ENCODE measurements around the gene VAPB.

Gene VAPB

GRCh38 chr20:58482416-58482815, 93.4 kb downstream of the VAPB start:
- no peak for DNase-seq (ENCODE audit: low read depth)

DNA sequence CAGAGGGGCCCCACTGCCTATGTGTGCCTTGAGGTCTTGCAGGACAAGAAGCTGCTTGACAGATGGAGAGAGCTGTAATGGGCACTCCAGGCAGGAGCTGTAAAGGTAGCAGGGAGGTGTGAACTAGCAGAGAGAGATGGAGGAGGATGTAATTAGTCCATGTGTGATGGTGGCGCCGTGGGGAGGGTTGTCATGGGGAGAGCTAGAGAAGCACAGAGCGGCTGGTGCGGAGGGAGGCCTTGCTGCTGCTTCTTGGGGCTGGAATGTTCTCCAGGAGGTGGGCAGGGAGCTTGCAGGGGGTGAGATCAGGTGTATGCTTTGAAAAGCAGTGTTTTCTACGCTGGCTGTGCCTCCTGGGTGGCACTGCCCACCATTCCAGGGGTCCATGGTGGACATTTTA, 94.0 kb downstream of the VAPB start:
- DNase-seq (ENCODE audit: low read depth) = no peak

DNA sequence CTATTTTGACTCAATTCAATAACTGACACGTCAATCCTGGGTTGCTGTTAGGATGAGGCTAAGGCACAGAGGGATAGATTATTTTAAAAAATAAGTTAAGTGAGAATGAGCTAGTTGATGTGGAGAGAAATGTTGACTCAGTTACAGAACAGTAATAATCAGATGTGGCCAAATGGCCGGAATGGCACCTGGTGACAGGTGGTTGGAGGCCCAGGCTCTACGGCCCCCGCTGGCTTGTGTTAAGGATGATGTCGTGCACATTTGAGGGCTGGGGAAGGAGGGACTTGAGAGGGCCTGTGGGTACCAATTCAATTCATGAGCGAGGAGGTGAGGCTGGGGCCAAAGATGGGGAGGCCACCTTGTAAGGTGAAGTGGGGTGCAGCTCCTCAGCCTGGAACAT, 94.4 kb downstream of the VAPB start:
- no peak for DNase-seq (ENCODE audit: low read depth)

DNA sequence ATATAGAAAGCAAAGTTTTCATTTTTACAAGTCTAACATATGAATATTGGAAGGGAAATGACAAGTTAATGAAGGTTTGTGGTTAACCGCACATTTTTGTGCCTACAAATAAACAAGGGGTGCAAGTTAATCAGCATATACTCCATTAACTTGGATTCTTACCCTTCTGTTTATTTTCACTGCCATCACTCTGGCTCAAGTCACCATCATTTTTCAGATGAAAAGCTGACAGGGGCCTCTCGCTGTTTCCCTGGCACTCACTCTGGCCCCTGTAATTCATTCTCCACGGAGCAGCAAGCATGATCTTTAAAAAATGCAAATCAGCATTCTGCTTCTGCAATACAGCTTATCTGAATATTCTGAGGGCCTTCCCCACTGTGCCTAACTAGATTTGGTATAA, 96.4 kb downstream of the VAPB start:
- DNase-seq (ENCODE audit: low read depth) = no peak

DNA sequence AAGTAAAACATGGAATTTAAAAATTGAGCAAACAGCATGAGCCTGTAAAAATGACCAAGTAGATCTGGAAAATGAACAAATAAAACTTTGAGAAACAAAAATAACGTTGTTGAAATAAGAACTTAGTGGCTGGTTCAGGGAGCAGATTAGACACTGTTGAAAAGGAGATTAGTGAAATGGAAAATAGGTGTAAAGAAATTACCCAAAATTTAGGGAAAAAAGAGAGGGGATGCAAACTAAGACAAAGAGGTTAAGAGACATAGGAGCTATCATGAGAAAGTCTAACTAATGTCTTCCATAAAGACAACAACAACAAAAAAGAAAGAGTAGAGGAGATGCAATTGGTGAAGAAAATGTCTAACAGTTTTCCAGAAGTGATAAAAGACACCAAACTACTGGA, 97.2 kb downstream of the VAPB start:
- no peak for DNase-seq (ENCODE audit: low read depth)

DNA sequence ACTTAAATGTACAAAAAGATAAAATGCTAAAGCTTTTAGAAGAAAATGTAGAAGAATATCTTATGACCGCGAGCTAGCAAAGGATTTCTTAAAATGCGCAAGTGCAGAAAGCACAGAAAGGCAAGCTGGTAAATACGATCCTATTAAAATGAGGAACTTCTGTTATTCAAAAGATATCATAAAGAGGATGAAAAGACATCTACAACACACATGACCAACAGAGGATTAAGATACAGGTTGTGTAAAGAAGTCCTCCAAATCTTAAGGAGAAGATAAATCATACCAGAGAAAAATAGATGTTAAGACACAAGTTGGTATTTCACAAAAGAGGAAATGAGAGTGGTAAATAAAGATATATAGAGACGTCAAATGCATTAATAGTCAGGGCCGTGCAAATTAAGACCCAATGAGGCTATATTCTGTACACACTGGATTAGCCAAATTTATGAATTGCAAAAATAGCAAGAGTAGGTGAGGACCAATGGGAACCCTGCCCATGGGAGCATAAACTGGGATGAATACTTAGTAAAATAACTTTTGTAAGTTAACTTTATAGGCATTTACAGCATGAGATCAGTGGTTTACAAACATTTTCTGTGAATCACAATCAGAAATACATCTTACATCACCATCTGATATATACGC, 103.2 kb downstream of the VAPB start:
- no peak for DNase-seq (ENCODE audit: low read depth)

DNA sequence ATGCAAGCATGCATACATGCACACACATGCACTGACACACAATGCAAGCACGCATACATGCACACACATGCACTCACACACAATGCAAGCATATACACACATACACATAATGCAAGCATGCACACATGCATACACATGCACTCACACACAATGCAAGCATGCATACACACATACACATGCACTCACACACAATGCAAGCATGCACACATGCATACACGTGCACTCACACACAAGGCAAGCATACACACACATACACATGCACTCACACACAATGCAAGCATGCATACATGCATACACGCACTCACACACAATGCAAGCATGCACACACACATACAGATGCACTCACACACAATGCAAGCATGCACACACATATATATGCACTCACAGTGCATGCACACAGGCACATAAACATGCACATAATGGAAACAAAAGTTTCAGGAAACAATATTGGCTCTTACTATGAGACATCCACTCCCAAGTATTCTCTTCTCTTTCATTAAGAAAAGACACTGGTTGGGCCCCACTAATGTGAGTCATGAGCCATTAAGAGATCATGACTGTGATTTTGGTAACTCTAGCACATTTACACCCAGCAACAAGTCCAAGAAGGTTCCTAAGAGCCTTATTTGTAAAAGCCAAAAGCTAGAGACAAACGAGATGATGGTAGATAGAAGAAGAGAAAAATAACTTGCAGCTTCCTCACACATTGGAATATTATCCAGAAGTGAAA, 103.9 kb downstream of the VAPB start:
- DNase-seq (ENCODE audit: low read depth) = no peak

DNA sequence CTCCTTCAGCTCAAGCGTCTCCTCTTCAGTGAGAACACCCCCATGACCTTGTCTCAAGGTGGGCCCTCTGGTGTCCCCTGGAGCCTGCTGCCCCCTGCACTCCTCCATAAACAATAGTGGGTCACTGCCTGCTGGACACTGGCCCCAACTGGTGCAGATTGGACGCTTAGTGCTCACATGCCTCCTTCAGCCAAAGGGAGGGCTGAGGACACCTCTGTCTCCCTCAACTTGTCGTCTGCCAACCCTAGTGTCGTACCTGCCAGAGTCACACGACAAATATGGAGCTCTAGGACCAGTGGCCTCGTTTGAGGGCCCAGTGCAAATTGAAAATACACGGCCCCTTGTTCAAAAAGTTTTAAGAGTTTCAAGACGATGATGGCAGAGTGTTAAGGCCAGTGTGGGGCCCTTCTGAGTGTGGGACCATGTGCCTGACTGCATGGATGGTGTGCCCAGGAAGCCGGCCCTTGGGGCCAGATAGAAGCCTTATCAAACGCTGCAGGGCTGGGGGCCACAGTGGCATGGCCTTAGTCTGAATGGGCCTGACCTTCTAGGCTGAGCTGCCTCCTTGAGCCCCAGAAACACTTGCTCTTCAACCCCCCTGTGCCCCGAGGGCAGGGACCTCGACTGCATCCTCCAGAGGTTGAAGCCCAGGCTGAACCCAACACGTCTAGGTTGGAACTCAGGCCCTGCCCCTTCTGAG, 106.0 kb downstream of the VAPB start:
- DNase-seq (ENCODE audit: low read depth) = no peak

GRCh38 chr20:58495623-58496428, 106.8 kb downstream of the VAPB start:
- no peak for DNase-seq (ENCODE audit: low read depth)

DNA sequence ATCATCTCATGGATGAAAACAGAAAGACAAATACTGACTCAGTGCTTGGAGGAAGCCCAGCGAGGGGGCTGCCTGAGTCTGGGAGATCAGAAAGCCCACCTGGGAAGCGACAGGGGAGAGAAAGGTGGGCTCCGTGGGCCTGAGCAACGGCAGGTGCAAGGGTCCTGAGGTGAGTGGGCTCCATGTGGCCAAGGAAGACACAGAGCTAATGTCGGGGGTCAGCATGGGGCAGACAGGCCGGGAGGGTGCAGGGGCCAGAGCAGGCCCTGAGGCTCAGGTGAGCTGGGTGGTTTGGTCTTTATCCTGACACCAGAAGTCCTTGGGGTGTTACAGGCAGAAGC, 107.4 kb downstream of the VAPB start:
- DNase-seq (ENCODE audit: low read depth) = no peak

GRCh38 chr20:58497076-58497641, 108.1 kb downstream of the VAPB start:
- no peak for DNase-seq (ENCODE audit: low read depth)

- DNase-seq (ENCODE audit: low read depth) = no peak
Observed at GRCh38 chr20:58497724-58498469, 108.9 kb downstream of the VAPB start.

DNA sequence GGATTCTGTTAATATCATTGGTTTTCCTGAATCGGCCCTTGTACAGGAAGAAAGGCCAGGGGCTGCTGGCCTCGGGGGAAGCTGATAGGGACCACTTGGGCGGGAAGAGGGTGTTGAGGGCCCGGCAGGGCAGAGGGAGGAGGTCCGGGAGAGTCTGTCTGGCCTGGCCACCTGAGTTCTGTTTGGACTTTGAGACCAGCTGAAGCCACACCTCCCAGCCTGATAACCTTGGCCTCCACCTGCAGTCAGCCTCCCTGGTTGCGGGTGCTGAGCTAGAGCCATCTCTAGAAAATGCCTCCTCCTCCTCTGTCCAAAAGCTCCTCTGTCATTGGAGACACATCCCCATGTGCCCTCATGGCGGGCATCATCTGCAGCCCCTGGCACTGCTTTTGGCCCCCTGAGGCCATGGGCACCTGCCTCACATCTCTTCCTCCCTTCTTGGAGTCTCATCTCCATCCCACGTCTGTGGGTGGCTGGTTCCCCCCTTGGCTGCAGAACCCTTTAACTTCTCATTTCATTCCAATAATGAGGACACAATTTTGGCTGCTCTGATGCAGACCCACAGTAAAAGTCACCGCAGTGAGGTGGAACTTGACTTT, 109.5 kb downstream of the VAPB start:
- DNase-seq (ENCODE audit: low read depth) = no peak

DNA sequence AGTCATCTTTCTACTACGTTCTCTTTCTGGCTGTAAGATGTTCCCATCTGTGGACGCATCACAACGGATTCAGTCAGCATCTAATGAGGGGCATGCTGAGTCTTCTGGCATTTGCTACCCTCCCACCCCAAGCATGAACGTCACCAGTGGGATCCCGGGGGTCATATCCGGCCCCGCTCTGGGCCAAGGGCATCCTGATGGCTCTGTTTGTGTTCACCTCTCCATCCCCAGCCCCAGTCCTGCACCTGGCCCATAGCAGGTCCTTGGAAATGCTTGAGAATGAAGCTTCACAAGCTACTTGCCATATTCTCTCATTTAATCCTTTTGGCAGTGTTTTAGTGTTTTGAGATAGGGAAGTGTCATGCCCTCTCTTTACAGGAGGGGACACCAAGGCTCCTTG, 111.2 kb downstream of the VAPB start:
- DNase-seq (ENCODE audit: low read depth) = no peak
